OCI-LY7 (cell line): ENCODE data around the gene CAPN10.

Experiments
- CTCF ChIP-seq: fragments of 200-600 bp; sonication (generic); conservative IDR thresholded peaks from 2 replicates; pipeline ENCODE4 v1.5.1; 2014; ENCODE audit warnings: mild to moderate bottlenecking, antibody characterized with exemption, low read length, moderate library complexity, mixed read lengths
- EZH2phosphoT487 ChIP-seq: fragments of 200-600 bp; sonication (generic); IDR thresholded peaks from 2 replicates; pipeline ENCODE4 v1.6.1; 2018; ENCODE audit warnings: low read depth, borderline replicate concordance, mild to moderate bottlenecking, mixed run types, antibody characterized with exemption, low read length, moderate library complexity, mixed read lengths

- TF ChIP-seq CTCF (no peak), EZH2phosphoT487 (no peak)
These were observed 57.2 kb downstream of the CAPN10 start for GRCh38 chr2:240643811-240644150.
